ENCODE results near the gene TMEM97. TPM values are rescaled to one million over a fixed set of nuclear protein-coding genes. Genes with fewer than 3 reads are reported as not detected.

Gene TMEM97
- total and polyA plus RNA-seq, 2 experiments from 2014 or later, result 101 to 216 TPM

- Mint-ChIP-seq H3K27ac (no peak overlapping the region), H3K4me1 (peaks cover 16% of the 10 kb centered on the region), H3K36me3 (ENCODE audit: low read depth) (peaks cover 77% of the 10 kb centered on the region), H3K4me3 (no peak overlapping the region), H3K27me3 (ENCODE audit: insufficient read depth, low read depth, poor library complexity) (peaks cover 5% of the 10 kb centered on the region), H3K9me3 (no peaks in the 10 kb centered on the region)
- peaks cover 21% of the 10 kb centered on the region; the same call in 1 of the 2 replicates for H3K36me3 ChIP-seq (ENCODE audit: insufficient read depth)
- H3K27me3 ChIP-seq (ENCODE audit: insufficient read depth), result no peaks in the 10 kb centered on the region
- H2AFZ ChIP-seq, result no peak overlapping the region
- no peaks in the 10 kb centered on the region for H3K79me2 ChIP-seq (replicated peaks; ENCODE audit: insufficient read depth)
- H3K4me3 ChIP-seq, result no peak overlapping the region
- no peaks in the 10 kb centered on the region; the same call in 1 of the 2 replicates for H3F3A ChIP-seq (replicated peaks; ENCODE audit: low read depth)
- H4K20me1 ChIP-seq (replicated peaks; ENCODE audit: insufficient read depth), result peaks cover 14% of the 10 kb centered on the region; the same call in 1 of the 2 replicates
- H3K4me2 ChIP-seq, result no peak overlapping the region
- H3K9me2 ChIP-seq (ENCODE audit: insufficient read depth), result no peaks in the 10 kb centered on the region
- ATAC-seq (no peak), DNase-seq (ENCODE audit: low spot score) (no peak)
- H3K4me1 ChIP-seq (ENCODE audit: insufficient read depth), result no peaks in the 10 kb centered on the region; the same call in 1 of the 2 replicates
- no peak for TF ChIP-seq CREB1 (CRISPR knock-in tag; IDR thresholded peaks at IDR 0.05; ENCODE audit: low read depth)
- TF ChIP-seq EZH2phosphoT487 (IDR thresholded peaks at IDR 0.05; ENCODE audit: unreplicated experiment), result no peak
- no peak for TF ChIP-seq ZNF114 (CRISPR knock-in tag; IDR thresholded peaks at IDR 0.05)
- TF ChIP-seq CTCF (conservative IDR thresholded peaks at IDR 0.05; ENCODE audit: low read depth in 2 of 2), result no peak
- no peak for TF ChIP-seq REST (IDR thresholded peaks at IDR 0.05; ENCODE audit: unreplicated experiment)
- no peak for TF ChIP-seq POLR2AphosphoS5 (IDR thresholded peaks at IDR 0.05; ENCODE audit: low read depth)
- no peak for TF ChIP-seq ETS1 (IDR thresholded peaks at IDR 0.05)
- no peak for TF ChIP-seq ZNF331 (CRISPR knock-in tag; IDR thresholded peaks at IDR 0.05; ENCODE audit: low read depth)
- no peak for TF ChIP-seq EZH2 (IDR thresholded peaks at IDR 0.05; ENCODE audit: low read depth, unreplicated experiment)
- no peak for TF ChIP-seq STAT1 (IDR thresholded peaks at IDR 0.05; ENCODE audit: unreplicated experiment)
- no peak for TF ChIP-seq ZNF462 (CRISPR knock-in tag; IDR thresholded peaks at IDR 0.05)
- TF ChIP-seq NANOG (IDR thresholded peaks at IDR 0.05; ENCODE audit: borderline replicate concordance), result no peak
- TF ChIP-seq JUNB (IDR thresholded peaks at IDR 0.05; ENCODE audit: unreplicated experiment), result no peak
- no peak overlapping the region for H3K27ac ChIP-seq (ENCODE audit: low read depth)
These were observed 30.0 kb downstream of the TMEM97 start for GRCh38 chr17:28348979-28349378.

Measured in GM23338 (cell line).